Ammon's horn (tissue), 1 donor: Measurements from ENCODE around the gene LRWD1.
"Not testable (repeated sequence)": the region's sequence is repeated elsewhere in the genome, so short reads cannot be mapped to it uniquely, and the experiment has no call there.

Experiments used
- DNase-seq: peaks from one replicate; pipeline ENCODE4 v3.0.0-alpha.2; 2016; ENCODE audit warnings: low spot score

LRWD1 gene

GRCh38 chr7:102444961-102445673 is 19.7 kb upstream of the LRWD1 start:
- DNase-seq, result no peak

DNA sequence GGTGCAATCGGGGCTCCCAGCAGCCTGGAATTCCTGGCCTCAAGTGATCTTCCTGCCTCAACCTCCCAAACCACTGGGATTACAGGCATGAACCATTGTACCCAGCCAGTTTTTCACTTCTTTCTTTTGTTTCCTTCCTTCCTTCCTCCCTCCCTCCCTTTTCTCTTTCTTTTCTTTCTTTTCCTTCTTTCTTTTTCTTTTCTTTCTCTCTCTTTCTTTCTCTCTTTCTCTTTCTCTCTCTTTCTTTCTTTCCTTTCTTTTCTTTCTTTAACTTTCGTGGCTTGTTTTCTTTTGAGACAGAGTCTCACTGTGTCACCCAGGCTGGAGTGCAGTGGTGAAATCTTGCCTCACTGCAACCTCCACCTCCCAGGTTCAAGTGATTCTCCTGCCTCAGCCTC is 19.1 kb upstream of the LRWD1 start:
- no peak for DNase-seq

DNA sequence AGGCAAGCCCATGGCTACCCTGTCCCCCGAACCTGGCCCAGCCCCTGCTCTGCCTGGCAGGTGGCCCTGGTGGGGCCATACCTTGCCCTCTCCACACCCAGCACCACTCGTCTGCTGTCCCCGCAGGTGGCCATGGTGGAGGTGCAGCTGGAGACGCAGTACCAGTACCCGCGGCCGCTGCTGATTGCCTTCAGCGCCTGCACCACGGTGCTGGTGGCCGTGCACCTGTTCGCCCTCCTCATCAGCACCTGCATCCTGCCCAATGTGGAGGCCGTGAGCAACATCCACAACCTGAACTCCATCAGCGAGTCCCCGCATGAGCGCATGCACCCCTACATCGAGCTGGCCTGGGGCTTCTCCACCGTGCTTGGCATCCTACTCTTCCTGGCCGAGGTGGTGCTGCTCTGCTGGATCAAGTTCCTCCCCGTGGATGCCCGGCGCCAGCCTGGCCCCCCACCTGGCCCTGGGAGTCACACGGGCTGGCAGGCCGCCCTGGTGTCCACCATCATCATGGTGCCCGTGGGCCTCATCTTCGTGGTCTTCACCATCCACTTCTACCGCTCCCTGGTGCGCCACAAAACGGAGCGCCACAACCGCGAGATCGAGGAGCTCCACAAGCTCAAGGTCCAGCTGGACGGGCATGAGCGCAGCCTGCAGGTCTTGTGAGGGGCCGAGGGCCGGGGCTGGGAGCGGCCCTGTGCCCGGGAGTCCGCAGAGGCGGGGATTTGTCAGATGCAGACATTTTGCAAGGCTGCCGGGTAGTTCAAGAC is 18.2 kb upstream of the LRWD1 start:
- DNase-seq, result no peak

DNA sequence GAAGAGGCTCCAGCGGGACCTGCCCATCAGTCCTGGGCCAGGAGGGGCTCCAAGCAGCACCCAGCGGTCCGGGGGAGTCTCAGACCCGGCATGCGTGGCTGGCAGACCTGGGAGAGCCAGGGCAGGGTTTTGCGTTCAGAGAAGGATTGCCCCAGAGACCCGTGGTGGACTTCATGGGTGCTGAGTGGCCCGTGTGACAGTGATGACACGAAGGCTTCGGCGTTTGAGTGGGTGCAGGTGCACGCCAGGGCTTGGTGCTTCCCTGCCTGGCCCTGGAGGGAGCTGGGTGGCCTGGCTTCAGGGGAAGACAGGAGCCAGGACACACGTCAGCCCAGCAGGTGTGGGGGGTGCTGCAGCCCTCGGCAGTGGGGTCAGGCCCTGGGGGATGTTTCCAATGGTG is 17.5 kb upstream of the LRWD1 start:
- DNase-seq, result no peak

DNA sequence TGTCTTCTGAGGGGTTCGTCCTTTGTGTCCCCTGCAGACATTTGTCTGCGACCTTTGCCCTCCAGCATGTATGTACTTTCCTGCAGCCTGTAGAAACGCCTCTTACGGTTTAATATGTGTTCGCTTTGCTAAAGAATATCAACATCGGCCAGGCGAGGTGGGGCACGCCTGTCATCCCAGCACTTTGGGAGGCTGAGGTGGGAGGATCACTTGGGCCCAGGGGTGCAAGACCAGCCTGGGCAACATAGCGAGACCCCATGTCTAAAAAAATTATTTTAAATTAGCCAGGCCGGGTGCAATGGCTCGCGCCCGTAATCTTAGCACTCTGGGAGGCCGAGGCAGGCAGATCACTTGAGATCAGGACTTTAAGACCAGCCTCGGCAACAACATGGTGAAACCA is 15.6 kb upstream of the LRWD1 start:
- DNase-seq, result no peak

DNA sequence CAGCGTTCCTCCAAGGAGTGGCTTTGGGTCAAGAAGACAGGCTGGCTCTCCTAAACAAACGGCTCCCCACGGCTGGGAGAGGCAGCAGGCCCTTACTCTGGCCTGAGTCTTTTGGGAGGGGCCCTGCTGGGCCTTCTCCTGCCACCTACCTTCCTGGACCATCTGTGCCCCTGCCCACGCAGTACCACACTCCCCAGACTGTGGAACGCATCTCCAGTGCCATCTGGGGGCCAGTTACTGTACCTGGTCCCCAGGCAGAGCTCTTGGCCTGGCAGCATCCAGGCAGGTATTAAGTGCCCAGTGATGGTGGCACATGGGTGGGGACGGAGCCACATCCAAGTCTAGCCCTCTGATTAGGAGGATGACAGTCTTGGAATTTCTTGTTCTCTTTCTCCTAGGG is 14.5 kb upstream of the LRWD1 start:
- DNase-seq, result no peak

GRCh38 chr7:102451371-102452054 is 13.3 kb upstream of the LRWD1 start:
- no peak for DNase-seq

DNA sequence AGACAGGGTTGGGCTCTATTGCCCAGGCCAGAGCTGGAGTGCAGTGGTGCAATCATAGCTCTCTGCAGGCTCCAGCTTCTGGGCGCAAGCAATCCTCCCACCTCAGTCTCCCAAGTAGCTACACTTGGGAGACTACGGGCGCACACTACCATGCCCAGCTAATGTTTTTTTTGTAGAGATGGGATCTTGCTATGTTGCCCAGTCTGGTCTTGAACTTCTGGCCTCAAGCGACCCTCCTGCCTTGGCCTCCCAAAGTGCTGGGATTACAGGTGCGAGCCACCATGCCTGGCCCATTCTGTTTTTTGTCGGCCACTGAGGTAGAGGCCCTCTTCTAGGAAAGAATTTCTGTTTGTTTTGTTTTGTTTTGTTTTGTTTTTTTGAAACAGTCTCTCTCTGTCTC is 12.3 kb upstream of the LRWD1 start:
- DNase-seq, result no peak

GRCh38 chr7:102453319-102453718 is 11.5 kb upstream of the LRWD1 start:
- DNase-seq, result no peak

- DNase-seq, result no peak
These were observed 10.3 kb upstream of the LRWD1 start for GRCh38 chr7:102454468-102454867.

DNA sequence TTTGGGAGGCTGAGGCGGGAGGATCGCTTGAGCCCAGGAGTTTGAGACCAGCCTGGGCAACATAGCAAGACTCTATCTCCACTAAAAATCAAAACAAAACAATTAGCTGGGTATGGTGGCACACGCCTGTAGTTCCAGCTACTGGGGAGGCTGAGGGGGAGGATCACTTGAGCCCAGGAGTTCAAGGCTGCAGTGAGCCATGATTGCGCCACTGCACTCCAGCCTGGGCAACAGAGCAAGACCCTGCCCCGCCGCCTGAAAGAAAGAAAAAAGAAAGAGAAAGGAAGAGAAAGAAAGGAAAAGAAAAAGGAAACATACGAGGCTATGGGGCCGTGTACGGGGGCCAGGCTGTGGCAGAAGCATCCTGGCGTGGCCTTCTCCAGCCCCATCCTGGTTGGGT is 9.9 kb upstream of the LRWD1 start:
- not testable (repeated sequence) for DNase-seq

DNA sequence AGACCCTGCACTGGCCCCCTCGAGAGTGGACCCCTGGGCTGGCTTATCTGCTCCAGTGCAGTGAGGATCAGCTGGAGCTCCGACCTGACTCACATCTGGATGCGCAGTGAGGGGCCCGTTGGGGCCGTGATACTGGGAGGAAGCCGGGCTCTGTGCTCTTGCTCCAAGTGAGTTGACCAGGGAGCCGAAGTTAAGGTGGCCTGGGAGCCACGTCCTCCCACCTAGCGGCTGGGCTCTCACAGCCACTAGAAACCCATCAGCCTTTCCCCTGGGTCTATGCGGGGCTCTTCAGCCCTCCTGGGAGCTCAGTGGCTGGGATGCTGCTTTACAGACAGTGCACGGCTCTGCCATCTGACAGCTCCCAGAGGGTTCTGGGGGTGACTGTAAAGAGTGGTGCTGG is 9.2 kb upstream of the LRWD1 start:
- DNase-seq, result no peak

GRCh38 chr7:102456327-102456726 is 8.5 kb upstream of the LRWD1 start:
- DNase-seq, result no peak

GRCh38 chr7:102457352-102457924 is 7.3 kb upstream of the LRWD1 start:
- DNase-seq, result no peak

DNA sequence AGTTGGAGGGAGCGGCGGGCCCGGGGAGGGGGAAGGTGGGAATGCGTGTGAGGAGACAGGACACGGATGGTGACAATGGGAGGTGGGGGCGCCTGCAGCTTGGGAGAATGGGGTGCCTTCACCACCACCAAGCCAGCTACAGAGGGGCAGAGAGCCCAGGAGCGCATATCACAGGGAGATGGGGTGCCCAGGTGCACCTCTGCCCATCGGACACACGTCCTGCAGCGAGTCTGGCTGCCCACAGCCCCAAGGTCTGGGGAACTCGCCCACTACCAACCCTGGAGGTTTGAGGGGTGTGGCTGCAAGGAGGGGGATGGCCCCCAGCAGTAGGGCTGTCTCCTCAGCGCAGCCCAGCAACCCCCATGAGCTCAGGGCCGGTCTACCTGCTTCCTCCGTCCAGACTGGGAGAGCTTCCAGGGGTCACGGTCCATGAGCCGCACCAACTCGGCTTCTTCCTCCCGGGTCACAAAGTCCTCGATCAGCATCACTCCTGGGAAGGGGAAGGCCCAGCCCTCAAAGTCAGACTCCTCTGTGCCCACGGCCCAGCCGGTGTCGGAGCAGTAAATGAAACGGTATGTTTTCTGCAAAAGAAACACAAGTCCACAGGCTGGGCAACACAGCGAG is 5.5 kb upstream of the LRWD1 start:
- DNase-seq, result no peak

GRCh38 chr7:102460467-102460866 is 4.3 kb upstream of the LRWD1 start:
- no peak for DNase-seq

DNA sequence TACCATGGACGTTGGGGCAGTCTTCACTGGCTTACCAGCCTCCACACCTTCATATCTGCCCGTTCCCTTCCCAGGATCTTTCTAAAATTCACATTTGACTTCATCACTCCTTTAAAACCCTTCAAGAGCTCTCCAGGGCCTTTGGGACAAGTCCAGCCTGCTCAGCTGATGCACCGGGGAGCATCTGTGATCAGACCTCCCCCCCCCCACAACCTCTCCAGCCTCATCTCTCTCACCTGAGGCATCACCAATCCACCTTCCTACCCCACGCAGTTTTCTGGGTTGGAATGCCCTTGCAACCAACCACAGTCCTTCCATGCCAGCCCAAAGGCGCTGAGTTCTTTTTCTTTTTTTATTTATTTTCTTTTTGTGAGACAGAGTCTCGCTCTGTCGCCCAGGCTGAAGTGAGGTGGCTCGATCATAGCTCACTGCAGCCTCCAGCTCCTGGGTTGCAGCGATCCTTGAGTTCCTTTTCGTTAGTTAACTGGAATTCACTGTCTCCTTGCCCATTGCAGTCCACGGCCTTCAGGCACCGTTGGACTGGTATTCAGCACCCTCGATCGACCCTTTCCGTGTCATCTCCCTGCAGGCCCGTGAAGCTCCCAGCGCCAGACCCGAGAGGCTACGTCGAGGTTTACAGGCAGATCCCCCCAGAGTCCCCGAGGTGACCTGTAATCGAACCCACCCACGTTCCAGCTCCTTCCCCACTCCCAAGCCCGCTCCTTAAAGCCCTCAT is 775 bp upstream of the LRWD1 start:
- no peak for DNase-seq

- DNase-seq, result no peak
These were observed 1.3 kb downstream of the LRWD1 start for GRCh38 chr7:102466097-102466496.

DNA sequence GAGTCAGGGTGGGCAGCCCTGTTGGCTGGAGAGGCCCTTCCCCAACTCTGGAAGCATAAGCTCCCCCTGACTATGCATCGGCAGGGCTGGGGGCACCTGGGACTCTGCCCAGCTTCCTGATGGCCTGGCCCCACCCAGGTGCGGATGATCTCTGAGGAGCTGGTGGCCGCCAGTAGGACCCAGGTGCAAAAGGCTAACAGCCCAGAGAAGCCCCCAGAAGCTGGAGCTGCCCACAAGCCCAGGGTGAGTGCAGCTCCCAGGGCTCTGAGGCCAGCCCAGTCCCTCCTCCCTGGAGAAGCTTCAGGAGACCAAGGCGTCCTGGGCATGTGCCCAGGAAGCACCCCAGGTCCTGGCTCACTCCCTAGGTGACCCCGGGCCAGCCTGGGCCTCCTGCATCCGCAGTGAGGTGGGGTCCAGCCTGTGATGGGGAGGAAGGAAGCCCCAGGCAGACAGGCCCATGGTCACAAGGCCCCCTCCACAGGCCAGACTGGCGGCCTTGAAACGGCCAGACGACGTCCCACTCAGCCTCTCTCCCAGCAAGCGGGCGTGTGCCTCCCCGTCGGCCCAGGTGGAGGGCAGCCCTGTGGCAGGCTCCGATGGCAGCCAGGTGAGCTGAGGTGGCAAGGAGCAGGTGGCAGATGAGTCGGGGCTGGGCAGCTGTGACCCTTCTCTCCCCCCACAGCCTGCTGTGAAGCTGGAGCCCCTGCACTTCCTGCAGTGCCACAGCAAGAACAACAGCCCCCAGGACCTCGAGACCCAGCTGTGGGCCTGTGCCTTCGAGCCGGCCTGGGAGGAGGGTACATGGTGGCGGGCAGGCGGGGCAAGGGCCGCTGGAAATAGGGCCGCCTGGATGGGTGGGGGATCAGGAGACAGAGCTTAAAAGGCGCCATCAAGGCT is 3.0 kb downstream of the LRWD1 start:
- DNase-seq, result no peak

GRCh38 chr7:102468478-102469350 is 3.9 kb downstream of the LRWD1 start:
- DNase-seq, result no peak
